Prostate gland (tissue), 2 donors: ENCODE data around the gene TM4SF5. TPM values are rescaled to one million over a fixed set of nuclear protein-coding genes. Genes with fewer than 3 reads are reported as not detected.

Source experiments
- DNase-seq: peaks from one replicate; pipeline ENCODE4 v3.0.0-alpha.2; 2019; ENCODE audit warnings: low spot score
- H3K27ac ChIP-seq, 2 donors: fragments of 200-600 bp; sonication (generic); 2 replicates each; pipeline ENCODE4 v1.5.1; 2017 to 2019
- H3K27me3 ChIP-seq: fragments of 200-600 bp; sonication (generic); replicated peaks from 2 replicates; pipeline ENCODE4 v1.5.1; 2019; ENCODE audit not compliant: insufficient read depth
- H3K36me3 ChIP-seq, 2 donors: fragments of 200-600 bp; sonication (generic); 1 replicate in 1 of 2; 2 replicates in 1 of 2; pipeline versions ENCODE4 v1.5.1 to v1.8.1; 2017 to 2019
- H3K4me1 ChIP-seq: fragments of 200-600 bp; sonication (generic); replicated peaks from 2 replicates; pipeline ENCODE4 v1.5.1; 2019
- H3K4me3 ChIP-seq, 2 donors: fragments of 200-600 bp; sonication (generic); 2 replicates each; pipeline ENCODE4 v1.5.1; 2017 to 2019
- H3K9me3 ChIP-seq: fragments of 200-600 bp; sonication (generic); 2 replicates; pipeline ENCODE4 v1.5.1; 2017
- CTCF ChIP-seq, 4 experiments: fragments of 200-600 bp in 2 of 4; fragments of 450-650 bp in 2 of 4; sonication (generic) in 2 of 4; IDR thresholded peaks; 1 replicate in 3 of 4; 2 replicates in 1 of 4; pipeline ENCODE4 v1.5.1; 2016 to 2019; ENCODE audit warnings: antibody characterized with exemption in 4 of 4, mild to moderate bottlenecking in 2 of 4, moderate library complexity in 2 of 4
- POLR2A ChIP-seq: fragments of 450-650 bp; IDR thresholded peaks from one replicate; pipeline ENCODE4 v1.6.1; 2016; ENCODE audit warnings: antibody characterized with exemption, mild to moderate bottlenecking
- POLR2AphosphoS5 ChIP-seq: sonication (generic); formaldehyde crosslinking; IDR thresholded peaks from one replicate; pipeline ENCODE4 v1.6.1; 2017; ENCODE audit warnings: antibody characterized with exemption
- WGBS: methylation state at CpG from one replicate; pipeline ENCODE4 v1.1.5; 2018; 5-methylcytosine and 5-hydroxymethylcytosine counted together
- intact Hi-C: fragments of 100-400 bp; cut with DNase I; formaldehyde crosslinking; loops from one replicate; pipeline ENCODE4 v1.14.2; 2022
- total RNA-seq, 2 donors: library from RNA; depleted of rRNA; stranded (reverse); fragments of >200 nt; gene quantifications; one replicate each; pipeline ENCODE4 v1.1.0, GENCODE V29; 2016

Gene TM4SF5
- total RNA-seq, 2 donors from 2014 or later, result not detected

GRCh38 chr17:4772235-4772613, 538 bp downstream of the TM4SF5 start:
- intact Hi-C loops, result no loop called here
- WGBS, result 63% methylated on average over 10 of the region's 10 CpGs
- no peaks in the 10 kb centered on the region for H3K36me3 ChIP-seq
- TF ChIP-seq POLR2AphosphoS5, result no peak
- no peak for TF ChIP-seq CTCF (IDR thresholded peaks at IDR 0.05)
- TF ChIP-seq POLR2A, result no peak
- no peaks in the 10 kb centered on the region for H3K27me3 ChIP-seq
- H3K9me3 ChIP-seq, result no peaks in the 10 kb centered on the region
- H3K27ac ChIP-seq, result no peak overlapping the region
- H3K4me3 ChIP-seq, result no peak overlapping the region
- H3K4me1 ChIP-seq, result no peaks in the 10 kb centered on the region
- DNase-seq, result no peak

- Histone ChIP-seq H3K4me3 (no peak overlapping the region), H3K9me3 (no peaks in the 10 kb centered on the region), H3K4me1 (no peaks in the 10 kb centered on the region), H3K36me3 (no peaks in the 10 kb centered on the region), H3K27me3 (peaks cover 1% of the 10 kb centered on the region), H3K27ac (no peak overlapping the region)
- TF ChIP-seq CTCF (IDR thresholded peaks at IDR 0.05) (no peak), POLR2AphosphoS5 (no peak), POLR2A (no peak)
- 69% methylated on average over 9 of the region's 9 CpGs for WGBS
- intact Hi-C loops, result no loop called here
- no peak for DNase-seq
Observed at GRCh38 chr17:4777969-4778760, 6.5 kb downstream of the TM4SF5 start.

- H3K9me3 ChIP-seq, result no peaks in the 10 kb centered on the region
- WGBS, result 87% methylated on average over 11 of the region's 11 CpGs
- intact Hi-C loops, result no loop called here
Observed at GRCh38 chr17:4780325-4780955, 8.8 kb downstream of the TM4SF5 start.

GRCh38 chr17:4782652-4783051, 11.0 kb downstream of the TM4SF5 start:
- peaks cover 1% of the 10 kb centered on the region for H3K27me3 ChIP-seq
- H3K9me3 ChIP-seq, result no peaks in the 10 kb centered on the region
- peaks cover 4% of the 10 kb centered on the region for H3K4me1 ChIP-seq
- intact Hi-C loops, result no loop called here
- no peak for DNase-seq
- H3K27ac ChIP-seq, result no peak overlapping the region
- TF ChIP-seq CTCF (IDR thresholded peaks at IDR 0.05) (no peak), POLR2AphosphoS5 (no peak), POLR2A (no peak)
- WGBS, result 37% methylated on average over 28 of the region's 28 CpGs
- H3K4me3 ChIP-seq, result no peak overlapping the region
- H3K36me3 ChIP-seq, result no peaks in the 10 kb centered on the region

More at GRCh38 chr17:4780325-4780955, 8.8 kb downstream of the TM4SF5 start:
- DNase-seq, result no peak
- Histone ChIP-seq H3K27me3 (peaks cover 1% of the 10 kb centered on the region), H3K4me1 (no peaks in the 10 kb centered on the region), H3K4me3 (no peak overlapping the region), H3K36me3 (no peaks in the 10 kb centered on the region), H3K27ac (no peak overlapping the region)
- TF ChIP-seq POLR2A (no peak), POLR2AphosphoS5 (no peak), CTCF (IDR thresholded peaks at IDR 0.05) (no peak)
